HepG2 (cell line): ENCODE measurements around the gene MTIF3. TPM values are rescaled to one million over a fixed set of nuclear protein-coding genes. Genes with fewer than 3 reads are reported as not detected.

Experiments used
- ATAC-seq: fragments of 200-7000 bp; cut with Tn5 transposase; 3 replicates; pipeline ENCODE4 v1.9.1; 2020; ENCODE audit warnings: mild to moderate bottlenecking, moderate library complexity
- BruUV-seq: library from RNA; stranded (reverse); fragments of 400-500 nt; replicated peaks from 2 replicates; lab custom pipeline; 2021; lab: Mats Ljungman, UMichigan
- CTCF ChIA-PET: fragments of 300-600 bp; formaldehyde crosslinking; extraction: SDS; loops from one replicate; lab custom pipeline; 2021; ENCODE audit warnings: low total read pairs, inconsistent platforms, low intra/inter-chr PET ratio; lab: Yijun Ruan, JAX
- POLR2A ChIA-PET: fragments of 350-600 bp; sonication (Branson Sonifier 250); formaldehyde crosslinking; loops from one replicate; lab custom pipeline; 2020; ENCODE audit warnings: antibody characterized with exemption, inconsistent platforms; lab: Yijun Ruan, JAX
- DNase-seq: peaks from one replicate; pipeline ENCODE4 v3.0.0-alpha.2; 2015; ENCODE audit warnings: low spot score
- FAIRE-seq: peaks from 3 replicates; lab custom pipeline; 2011; peaks lifted over from hg19 to GRCh38; lab: Jason Lieb, UNC
- H2AFZ ChIP-seq: one replicate; pipeline ENCODE4 v1.6.1; 2011; ENCODE audit warnings: low read length, inconsistent platforms
- H3K27ac ChIP-seq: fragments of 300-600 bp; 3 replicates; pipeline ENCODE4 v1.8.0; 2011; ENCODE audit warnings: mixed run types, mild to moderate bottlenecking, mixed read lengths, low read length, inconsistent platforms; ENCODE audit not compliant: insufficient read depth; ENCODE audit errors: extremely low read length
- H3K27me3 ChIP-seq, 2 experiments: fragments of 200-600 bp in 1 of 2; 2 replicates in 1 of 2; 3 replicates in 1 of 2; pipeline versions ENCODE4 v1.6.0 to v1.8.0; 2011; ENCODE audit warnings: low read length in 2 of 2, mild to moderate bottlenecking in 2 of 2, moderate library complexity in 2 of 2, inconsistent platforms in 1 of 2; ENCODE audit not compliant: insufficient read depth in 2 of 2, control insufficient read depth in 1 of 2
- H3K36me3 ChIP-seq, 2 experiments: fragments of 200-600 bp in 1 of 2; replicated peaks in 1 of 2; 2 replicates in 1 of 2; 3 replicates in 1 of 2; pipeline versions ENCODE4 v1.5.1 to v1.8.0; 2011; ENCODE audit warnings: low read length in 2 of 2, inconsistent platforms in 1 of 2; ENCODE audit not compliant: insufficient read depth in 2 of 2, control insufficient read depth in 1 of 2
- H3K4me1 ChIP-seq: 2 replicates; pipeline ENCODE4 v1.5.1; 2012; ENCODE audit warnings: low read length, inconsistent platforms; ENCODE audit not compliant: insufficient read depth
- H3K4me2 ChIP-seq: 2 replicates; pipeline ENCODE4 v1.6.0; 2011; ENCODE audit warnings: low read depth, low read length, inconsistent platforms
- H3K4me3 ChIP-seq, 3 experiments: fragments of 200-600 bp in 1 of 3; sonication (generic), shearing (Covaris generic) in 1 of 3; replicated peaks in 1 of 3; 2 replicates each; pipeline ENCODE4 v1.5.1; 2011 to 2016; ENCODE audit warnings: low read length in 3 of 3, inconsistent platforms in 2 of 3, low read depth in 2 of 3, mild to moderate bottlenecking in 2 of 3, control low read depth in 1 of 3, mixed read lengths in 1 of 3; ENCODE audit not compliant: insufficient read depth in 1 of 3
- H3K79me2 ChIP-seq: one replicate; pipeline ENCODE4 v1.6.1; 2011; ENCODE audit warnings: low read length, inconsistent platforms; ENCODE audit not compliant: insufficient read depth
- H3K9ac ChIP-seq: 2 replicates; pipeline ENCODE4 v1.6.0; 2011; ENCODE audit warnings: mild to moderate bottlenecking, low read depth, low read length, inconsistent platforms; ENCODE audit not compliant: insufficient read depth
- H3K9me3 ChIP-seq: 2 replicates; pipeline ENCODE4 v1.5.1; 2012; ENCODE audit warnings: mild to moderate bottlenecking, low read length
- H4K20me1 ChIP-seq: 2 replicates; pipeline ENCODE4 v1.6.0; 2011; ENCODE audit warnings: inconsistent platforms, mild to moderate bottlenecking, low read length, moderate library complexity; ENCODE audit not compliant: insufficient read depth
- E2F2 ChIP-seq: sonication (generic); formaldehyde crosslinking; IDR thresholded peaks from 2 replicates; pipeline ENCODE4 v1.4.0; 2020; ENCODE audit warnings: missing genetic modification reagents, borderline replicate concordance
- SMYD3 ChIP-seq: sonication (generic); formaldehyde crosslinking; IDR thresholded peaks from 2 replicates; pipeline ENCODE4 v1.8.1; 2023; ENCODE audit warnings: mild to moderate bottlenecking, missing genetic modification reagents
- TCF12 ChIP-seq, 2 experiments: fragments of 450-650 bp in 1 of 2; sonication (generic) in 1 of 2; formaldehyde crosslinking in 1 of 2; IDR thresholded peaks; 2 replicates each; pipeline versions ENCODE4 v1.6.1 to v1.8.0; 2017 to 2022; ENCODE audit warnings: antibody characterized with exemption in 1 of 2, mild to moderate bottlenecking in 1 of 2, missing genetic modification reagents in 1 of 2, moderate library complexity in 1 of 2
- THRA ChIP-seq: sonication (generic); formaldehyde crosslinking; IDR thresholded peaks from 2 replicates; pipeline ENCODE4 v1.4.0; 2020; ENCODE audit warnings: missing genetic modification reagents, borderline replicate concordance
- ZNF770 ChIP-seq: sonication (generic); formaldehyde crosslinking; IDR thresholded peaks from 2 replicates; pipeline ENCODE4 v1.5.0; 2020; ENCODE audit warnings: mild to moderate bottlenecking, missing genetic modification reagents
- WGBS: methylation state at CpG from one replicate; pipeline ENCODE4 v1.1.6; 2017; ENCODE audit warnings: low lambda C conversion rate; 5-methylcytosine and 5-hydroxymethylcytosine counted together
- in situ Hi-C: cut with HindIII; loops from 2 replicates; pipeline ENCODE4 v1.10.0; 2017; ENCODE audit warnings: low pct_unique_long_range_greater_than_20kb; ENCODE audit not compliant: extremely low pct_ligation_motif_present
- intact Hi-C: fragments of 100-400 bp; cut with micrococcal nuclease; formaldehyde crosslinking; loops from one replicate; pipeline ENCODE4 v1.10.0; 2022; ENCODE audit not compliant: unreplicated experiment
- polyA plus RNA-seq, 8 experiments: library from polyadenylated mRNA; depleted of rRNA in 3 of 8; stranded (reverse) in 7 of 8; unstranded in 1 of 8; fragments of >200 nt; fragmentation: Illumina TruSeq in 4 of 8; extraction: Trizol in 4 of 8; gene quantifications; 2 replicates each; pipeline versions ENCODE4 v1.2.1 to v1.2.3, GENCODE V29; 2011 to 2016; ENCODE audit warnings: low read depth in 4 of 8, missing spikeins in 1 of 8, mixed read lengths in 1 of 8; ENCODE audit not compliant: insufficient read depth in 1 of 8
- total RNA-seq, 5 experiments: library from RNA; depleted of rRNA; stranded (reverse); fragments of >200 nt; fragmentation: Illumina TruSeq; extraction: Trizol; gene quantifications; 2 replicates each; pipeline ENCODE4 v1.2.3, GENCODE V29; 2016; ENCODE audit warnings: low read depth in 1 of 5

Gene MTIF3
- total and polyA plus RNA-seq, 2 of the 13 experiments (the other 11 are each of a cell fraction or from before 2014, with no cell fraction given): 33.7 to 40.6 TPM

- Histone ChIP-seq H3K9ac (no peak overlapping the region), H3K4me2 (no peak overlapping the region), H4K20me1 (no peaks in the 10 kb centered on the region), H3K79me2 (peaks cover under 1% of the 10 kb centered on the region), H3K9me3 (no peaks in the 10 kb centered on the region), H3K27me3 (no peaks in the 10 kb centered on the region), H3K4me3 (no peak overlapping the region), H3K36me3 (peaks cover 0 to 20% of the 10 kb centered on the region in 2 experiments; a peak in 3 of 5 replicates), H3K27ac (no peak overlapping the region), H2AFZ (no peak overlapping the region), H3K4me1 (peaks cover 15% of the 10 kb centered on the region)
- WGBS: 100% methylated on average over 1 of the region's 1 CpG
- DNase-seq (no peak), ATAC-seq (no peak), FAIRE-seq (no peak)
- in situ Hi-C loops: no loop called here
- no peak for TF ChIP-seq SMYD3 (CRISPR knock-in tag)
- no peak for TF ChIP-seq ZNF770 (CRISPR knock-in tag)
- no peak for TF ChIP-seq THRA
- TF ChIP-seq TCF12 (IDR thresholded peaks at IDR 0.05): no peak
- no peak for TF ChIP-seq TCF12 (CRISPR knock-in tag; IDR thresholded peaks at IDR 0.05)
- TF ChIP-seq E2F2 (CRISPR knock-in tag): no peak
- ChIA-PET POLR2A (no interaction called here), CTCF (no interaction called here)
- intact Hi-C loops: no loop called here
- BruUV-seq: no TSS peak
These were observed 10.0 kb downstream of the MTIF3 start for GRCh38 chr13:27440408-27440807.
